ENCODE measurements around the gene MTHFD1L. TPM values are rescaled to one million over a fixed set of nuclear protein-coding genes. Genes with fewer than 3 reads are reported as not detected.
A peak's percentile ranks its signal among the peaks of the same experiment; 100 is the strongest.

MTHFD1L gene
- total RNA-seq, 1 donor from 2014 or later, result 3.1 TPM

- no peak for DNase-seq
- Histone ChIP-seq H3K4me3 (no peak overlapping the region), H3K27ac (replicated peaks) (no peak overlapping the region), H3K36me3 (no peaks in the 10 kb centered on the region), H3K27me3 (ENCODE audit: low read depth) (no peaks in the 10 kb centered on the region), H3K4me1 (peaks cover 30% of the 10 kb centered on the region), H3K9me3 (replicated peaks) (no peaks in the 10 kb centered on the region)
- intact Hi-C loops (cut with micrococcal nuclease), result no loop called here
- no peak for TF ChIP-seq CTCF (IDR thresholded peaks at IDR 0.05; ENCODE audit: borderline replicate concordance)
These were observed 14.8 kb downstream of the MTHFD1L start for GRCh38 chr6:150880336-150880735.

GRCh38 chr6:150881911-150882481, 16.5 kb downstream of the MTHFD1L start:
- peak; percentile 57 for DNase-seq
- TF ChIP-seq CTCF (IDR thresholded peaks at IDR 0.05; ENCODE audit: borderline replicate concordance), result no peak
- Histone ChIP-seq H3K36me3 (no peaks in the 10 kb centered on the region), H3K9me3 (replicated peaks) (no peaks in the 10 kb centered on the region), H3K27ac (replicated peaks) (peak overlapping the region; percentile 82), H3K4me3 (no peak overlapping the region), H3K27me3 (ENCODE audit: low read depth) (no peaks in the 10 kb centered on the region), H3K4me1 (peaks cover 21% of the 10 kb centered on the region)
- intact Hi-C loops (cut with micrococcal nuclease), result no loop called here

GRCh38 chr6:150883521-150883920, 18.0 kb downstream of the MTHFD1L start:
- H3K9me3 ChIP-seq (replicated peaks), result no peaks in the 10 kb centered on the region
- H3K4me1 ChIP-seq, result peaks cover 19% of the 10 kb centered on the region
- no peak overlapping the region for H3K4me3 ChIP-seq
- no peak for DNase-seq
- no peaks in the 10 kb centered on the region for H3K36me3 ChIP-seq
- TF ChIP-seq CTCF (IDR thresholded peaks at IDR 0.05; ENCODE audit: borderline replicate concordance), result no peak
- no peaks in the 10 kb centered on the region for H3K27me3 ChIP-seq (ENCODE audit: low read depth)
- intact Hi-C loops (cut with micrococcal nuclease), result no loop called here
- H3K27ac ChIP-seq (replicated peaks), result peak overlapping the region; percentile 82

- H3K36me3 ChIP-seq, result no peaks in the 10 kb centered on the region
- H3K4me1 ChIP-seq, result peaks cover 19% of the 10 kb centered on the region
- no peak overlapping the region for H3K27ac ChIP-seq (replicated peaks)
- DNase-seq, result no peak
- H3K9me3 ChIP-seq (replicated peaks), result no peaks in the 10 kb centered on the region
- intact Hi-C loops (cut with micrococcal nuclease), result no loop called here
- no peaks in the 10 kb centered on the region for H3K27me3 ChIP-seq (ENCODE audit: low read depth)
- no peak for TF ChIP-seq CTCF (IDR thresholded peaks at IDR 0.05; ENCODE audit: borderline replicate concordance)
- no peak overlapping the region for H3K4me3 ChIP-seq
These were observed 20.7 kb downstream of the MTHFD1L start for GRCh38 chr6:150886155-150886554.

- intact Hi-C loops (cut with micrococcal nuclease), result no loop called here
- Histone ChIP-seq H3K4me3 (no peak overlapping the region), H3K4me1 (peaks cover 7% of the 10 kb centered on the region), H3K27ac (replicated peaks) (no peak overlapping the region), H3K9me3 (replicated peaks) (no peaks in the 10 kb centered on the region), H3K36me3 (no peaks in the 10 kb centered on the region), H3K27me3 (ENCODE audit: low read depth) (no peaks in the 10 kb centered on the region)
- no peak for DNase-seq
- no peak for TF ChIP-seq CTCF (IDR thresholded peaks at IDR 0.05; ENCODE audit: borderline replicate concordance)
These were observed 22.6 kb downstream of the MTHFD1L start for GRCh38 chr6:150887978-150888563.
